Mesendoderm (in vitro differentiated cells): ENCODE measurements around the gene CYRIA.

Experiments
- DNase-seq: peaks from one replicate; pipeline ENCODE4 v3.0.0; 2013
- H2AK5ac ChIP-seq: 2 replicates; pipeline ENCODE4 v1.6.1; 2013; ENCODE audit warnings: low read length, inconsistent platforms
- H2BK120ac ChIP-seq: 2 replicates; pipeline ENCODE4 v1.6.1; 2013; ENCODE audit warnings: low read depth, mild to moderate bottlenecking, low read length, moderate library complexity, mixed read lengths
- H2BK15ac ChIP-seq: replicated peaks from 2 replicates; pipeline ENCODE4 v1.6.1; 2013; ENCODE audit warnings: low read depth, mild to moderate bottlenecking, moderate library complexity
- H2BK5ac ChIP-seq: 2 replicates; pipeline ENCODE4 v1.6.1; 2013; ENCODE audit warnings: low read length, inconsistent platforms
- H3K18ac ChIP-seq: 2 replicates; pipeline ENCODE4 v1.6.1; 2013; ENCODE audit warnings: mild to moderate bottlenecking, low read length, mixed read lengths
- H3K23ac ChIP-seq: one replicate; pipeline ENCODE4 v1.6.1; 2013; ENCODE audit warnings: low read length
- H3K27ac ChIP-seq: 2 replicates; pipeline ENCODE4 v1.5.1; 2013; ENCODE audit warnings: low read depth, mild to moderate bottlenecking, inconsistent platforms, low read length, moderate library complexity
- H3K27me3 ChIP-seq: 2 replicates; pipeline ENCODE4 v1.6.1; 2013; ENCODE audit warnings: low read length, control low read depth, mild to moderate bottlenecking, inconsistent platforms; ENCODE audit not compliant: insufficient read depth, poor library complexity
- H3K36me3 ChIP-seq: 2 replicates; pipeline ENCODE4 v1.6.1; 2013; ENCODE audit warnings: low read length, inconsistent platforms; ENCODE audit not compliant: control insufficient read depth, insufficient read depth
- H3K4ac ChIP-seq: one replicate; pipeline ENCODE4 v1.6.1; 2013; ENCODE audit warnings: low read depth, mild to moderate bottlenecking, low read length, moderate library complexity
- H3K4me1 ChIP-seq: 2 replicates; pipeline ENCODE4 v1.6.1; 2013; ENCODE audit warnings: low read depth, low read length, inconsistent platforms; ENCODE audit not compliant: control insufficient read depth
- H3K4me2 ChIP-seq: 2 replicates; pipeline ENCODE4 v1.6.1; 2013; ENCODE audit warnings: low read length
- H3K4me3 ChIP-seq: 2 replicates; pipeline ENCODE4 v1.5.1; 2013; ENCODE audit warnings: mild to moderate bottlenecking, low read length
- H3K56ac ChIP-seq: one replicate; pipeline ENCODE4 v1.6.1; 2013; ENCODE audit warnings: low read length
- H3K79me1 ChIP-seq: 2 replicates; pipeline ENCODE4 v1.6.1; 2013; ENCODE audit warnings: low read length, inconsistent platforms
- H3K79me2 ChIP-seq: 2 replicates; pipeline ENCODE4 v1.6.1; 2013; ENCODE audit warnings: mild to moderate bottlenecking, low read length; ENCODE audit not compliant: control insufficient read depth, insufficient read depth
- H3K9ac ChIP-seq: 2 replicates; pipeline ENCODE4 v1.6.1; 2013; ENCODE audit warnings: low read length, inconsistent platforms
- H4K5ac ChIP-seq: one replicate; pipeline ENCODE4 v1.6.1; 2013; ENCODE audit warnings: low read length
- H4K8ac ChIP-seq: one replicate; pipeline ENCODE4 v1.6.1; 2013; ENCODE audit warnings: low read depth, mild to moderate bottlenecking, control low read depth, low read length, moderate library complexity
- WGBS: extraction: QIAGEN DNeasy Blood & Tissue Kit; methylation state at CpG from one replicate; pipeline ENCODE4 v1.1.7; 2013; ENCODE audit warnings: low lambda C conversion rate, missing lambda C conversion rate; ENCODE audit not compliant: insufficient coverage; ENCODE audit errors: extremely low coverage; 5-methylcytosine and 5-hydroxymethylcytosine counted together

The CYRIA gene

GRCh38 chr2:16666449-16666801 lies 791 bp upstream of the CYRIA start:
- no peak overlapping the region for H2BK120ac ChIP-seq
- H3K18ac ChIP-seq = no peak overlapping the region
- no peak overlapping the region for H2BK5ac ChIP-seq
- no peak overlapping the region for H3K23ac ChIP-seq
- DNase-seq = peak; percentile 43
- no peak overlapping the region for H3K56ac ChIP-seq
- no peak overlapping the region for H3K4ac ChIP-seq
- no peak overlapping the region for H4K5ac ChIP-seq
- H3K9ac ChIP-seq = no peak overlapping the region
- no peak overlapping the region for H4K8ac ChIP-seq
- no peaks in the 10 kb centered on the region for H3K79me1 ChIP-seq
- peaks cover 2% of the 10 kb centered on the region for H3K4me1 ChIP-seq
- no peak overlapping the region for H3K27ac ChIP-seq
- H3K4me3 ChIP-seq = no peak overlapping the region
- H3K36me3 ChIP-seq = no peaks in the 10 kb centered on the region
- no CpG with 5 or more reads among the region's 8 CpGs for WGBS
- H3K27me3 ChIP-seq = no peaks in the 10 kb centered on the region
- H2BK15ac ChIP-seq = no peak overlapping the region
- H3K79me2 ChIP-seq = no peaks in the 10 kb centered on the region
- peak overlapping the region; percentile 24 for H3K4me2 ChIP-seq
- H2AK5ac ChIP-seq = no peak overlapping the region

GRCh38 chr2:16664809-16665747 lies 556 bp downstream of the CYRIA start:
- Histone ChIP-seq H3K36me3 (no peaks in the 10 kb centered on the region), H3K56ac (peak overlapping the region; percentile 75), H3K4me2 (peak overlapping the region; percentile 71), H2BK15ac (no peak overlapping the region), H2AK5ac (no peak overlapping the region), H3K4me1 (peaks cover 2% of the 10 kb centered on the region), H4K8ac (no peak overlapping the region), H2BK5ac (no peak overlapping the region), H3K79me2 (no peaks in the 10 kb centered on the region), H3K4me3 (peak overlapping the region; percentile 39), H3K18ac (peak overlapping the region; percentile 13), H3K9ac (peak overlapping the region; percentile 42), H3K27ac (no peak overlapping the region), H3K79me1 (no peaks in the 10 kb centered on the region), H3K23ac (no peak overlapping the region), H2BK120ac (no peak overlapping the region), H4K5ac (no peak overlapping the region), H3K4ac (no peak overlapping the region), H3K27me3 (no peaks in the 10 kb centered on the region)
- no peak for DNase-seq
- no CpG with 5 or more reads among the region's 34 CpGs for WGBS

- Histone ChIP-seq H2BK120ac (no peak overlapping the region), H3K27ac (no peak overlapping the region), H3K4me3 (no peak overlapping the region), H4K8ac (no peak overlapping the region), H3K9ac (no peak overlapping the region), H3K4me1 (peaks cover 2% of the 10 kb centered on the region), H3K79me1 (no peaks in the 10 kb centered on the region), H3K23ac (no peak overlapping the region), H2BK5ac (no peak overlapping the region), H3K27me3 (no peaks in the 10 kb centered on the region), H3K79me2 (no peaks in the 10 kb centered on the region), H3K18ac (no peak overlapping the region), H3K56ac (no peak overlapping the region), H3K4me2 (no peak overlapping the region), H2BK15ac (no peak overlapping the region), H2AK5ac (no peak overlapping the region), H3K4ac (no peak overlapping the region), H3K36me3 (no peaks in the 10 kb centered on the region), H4K5ac (no peak overlapping the region)
- WGBS = no CpG with 5 or more reads among the region's 9 CpGs
- peak; percentile 75 for DNase-seq
Observed at GRCh38 chr2:16664052-16664731, 1.4 kb downstream of the CYRIA start.

GRCh38 chr2:16663121-16663905 lies 2.3 kb downstream of the CYRIA start:
- Histone ChIP-seq H3K56ac (no peak overlapping the region), H3K27ac (no peak overlapping the region), H4K8ac (no peak overlapping the region), H2BK120ac (no peak overlapping the region), H3K27me3 (no peaks in the 10 kb centered on the region), H3K18ac (no peak overlapping the region), H3K4me2 (no peak overlapping the region), H3K4me1 (peaks cover 2% of the 10 kb centered on the region), H2BK5ac (no peak overlapping the region), H2AK5ac (no peak overlapping the region), H4K5ac (no peak overlapping the region), H3K79me1 (no peaks in the 10 kb centered on the region), H3K79me2 (no peaks in the 10 kb centered on the region), H3K4ac (no peak overlapping the region), H3K4me3 (no peak overlapping the region), H3K9ac (no peak overlapping the region), H2BK15ac (no peak overlapping the region), H3K23ac (no peak overlapping the region), H3K36me3 (no peaks in the 10 kb centered on the region)
- no CpG with 5 or more reads among the region's 4 CpGs for WGBS
- DNase-seq = peak; percentile 13

GRCh38 chr2:16661936-16662839 lies 3.4 kb downstream of the CYRIA start:
- DNase-seq = no peak
- H3K27ac ChIP-seq = no peak overlapping the region
- H2BK5ac ChIP-seq = no peak overlapping the region
- H2AK5ac ChIP-seq = no peak overlapping the region
- H3K27me3 ChIP-seq = no peaks in the 10 kb centered on the region
- no peaks in the 10 kb centered on the region for H3K79me1 ChIP-seq
- no peak overlapping the region for H2BK120ac ChIP-seq
- WGBS = no CpG with 5 or more reads among the region's 5 CpGs
- H3K23ac ChIP-seq = no peak overlapping the region
- H2BK15ac ChIP-seq = no peak overlapping the region
- H3K4ac ChIP-seq = no peak overlapping the region
- no peak overlapping the region for H4K5ac ChIP-seq
- H3K4me3 ChIP-seq = no peak overlapping the region
- H3K4me1 ChIP-seq = peaks cover 2% of the 10 kb centered on the region
- H3K36me3 ChIP-seq = no peaks in the 10 kb centered on the region
- no peak overlapping the region for H3K18ac ChIP-seq
- no peak overlapping the region for H3K9ac ChIP-seq
- no peaks in the 10 kb centered on the region for H3K79me2 ChIP-seq
- H3K56ac ChIP-seq = no peak overlapping the region
- H4K8ac ChIP-seq = no peak overlapping the region
- no peak overlapping the region for H3K4me2 ChIP-seq
